Measurements from ENCODE around the gene NUP214. TPM values are rescaled to one million over a fixed set of nuclear protein-coding genes. Genes with fewer than 3 reads are reported as not detected.
"Not testable (repeated sequence)": the region's sequence is repeated elsewhere in the genome, so short reads cannot be mapped to it uniquely, and the experiment has no call there.

NUP214 gene
- polyA plus RNA-seq, 1 of the 3 experiments (the other 2 are of a cell fraction) = 8.0 TPM

DNA sequence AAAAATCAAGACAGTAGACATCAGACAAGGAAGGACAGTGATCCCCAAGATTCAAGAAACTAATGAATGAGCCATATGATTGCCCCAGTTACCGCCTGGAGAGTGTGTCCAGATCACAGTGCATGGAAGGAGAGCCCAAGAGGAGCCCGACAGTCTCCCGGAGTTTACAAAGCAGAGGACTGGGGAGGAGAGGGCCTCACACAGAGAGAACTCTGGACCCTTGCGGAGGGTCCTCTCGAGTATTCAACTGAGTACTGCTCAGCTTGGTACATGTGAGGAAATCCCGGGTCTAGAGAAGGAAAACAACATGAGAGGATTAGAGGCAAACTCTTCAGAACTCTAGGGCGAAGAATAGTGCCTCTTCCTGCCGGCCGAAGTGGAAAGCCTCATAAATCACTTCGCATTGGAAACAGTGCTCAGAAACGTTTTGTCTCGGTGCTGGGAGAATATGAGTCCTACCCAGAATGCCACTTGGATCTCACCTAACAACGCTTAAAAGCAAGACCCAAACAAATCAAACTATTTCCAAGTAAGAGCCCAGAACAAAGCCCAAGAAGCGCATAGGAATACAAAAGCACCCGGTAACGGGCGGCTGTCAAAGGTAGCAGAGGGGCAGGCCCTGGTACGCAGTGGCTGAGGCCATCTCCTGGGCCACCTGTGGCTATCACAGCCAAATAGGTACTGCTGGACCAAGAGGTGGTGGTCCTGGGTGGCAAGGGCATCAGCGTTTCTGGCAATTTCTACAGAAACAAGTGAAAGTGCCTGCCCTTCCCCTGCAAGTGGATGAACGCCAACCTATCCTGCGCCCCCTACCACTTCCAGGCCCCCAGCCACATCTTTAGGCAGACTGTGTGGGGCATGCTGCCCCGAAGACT lies 114.9 kb downstream of the NUP214 start (continued):
- TF ChIP-seq, protein P1, sequence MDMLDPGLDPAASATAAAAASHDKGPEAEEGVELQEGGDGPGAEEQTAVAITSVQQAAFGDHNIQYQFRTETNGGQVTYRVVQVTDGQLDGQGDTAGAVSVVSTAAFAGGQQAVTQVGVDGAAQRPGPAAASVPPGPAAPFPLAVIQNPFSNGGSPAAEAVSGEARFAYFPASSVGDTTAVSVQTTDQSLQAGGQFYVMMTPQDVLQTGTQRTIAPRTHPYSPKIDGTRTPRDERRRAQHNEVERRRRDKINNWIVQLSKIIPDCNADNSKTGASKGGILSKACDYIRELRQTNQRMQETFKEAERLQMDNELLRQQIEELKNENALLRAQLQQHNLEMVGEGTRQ (IDR thresholded peaks at IDR 0.05; ENCODE audit: borderline replicate concordance, low read depth, low read length) = no peak
- no peak for TF ChIP-seq FOSL2 (IDR thresholded peaks at IDR 0.05; ENCODE audit: borderline replicate concordance, low read depth)

DNA sequence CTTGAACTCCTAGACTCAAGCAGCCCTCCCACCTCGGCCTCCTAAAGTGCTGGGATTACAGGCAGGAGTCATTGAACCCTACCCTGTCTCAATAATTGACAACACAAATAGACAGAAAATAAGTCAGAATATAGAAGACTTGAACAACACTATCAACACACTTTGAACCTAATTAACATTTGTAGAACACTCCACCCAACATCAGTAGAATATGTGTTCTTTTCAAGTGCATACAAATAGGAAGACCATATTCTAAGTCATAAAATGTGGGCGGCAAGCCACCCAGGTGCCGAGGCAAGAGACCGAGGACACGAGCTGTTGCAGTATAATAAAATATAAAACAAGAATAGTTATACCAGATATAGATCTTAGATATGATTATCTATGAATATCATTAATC lies 118.9 kb downstream of the NUP214 start:
- CTCF ChIA-PET = interaction anchor here (2.3 kb wide), 1 partner anchor 92 kb away, joined by 6 read pairs; no protein-coding TSS in a partner anchor
- POLR2A ChIA-PET = not testable (repeated sequence)
- 84% methylated on average over 5 of the region's 5 CpGs for WGBS (ENCODE audit: low lambda C conversion rate)

DNA sequence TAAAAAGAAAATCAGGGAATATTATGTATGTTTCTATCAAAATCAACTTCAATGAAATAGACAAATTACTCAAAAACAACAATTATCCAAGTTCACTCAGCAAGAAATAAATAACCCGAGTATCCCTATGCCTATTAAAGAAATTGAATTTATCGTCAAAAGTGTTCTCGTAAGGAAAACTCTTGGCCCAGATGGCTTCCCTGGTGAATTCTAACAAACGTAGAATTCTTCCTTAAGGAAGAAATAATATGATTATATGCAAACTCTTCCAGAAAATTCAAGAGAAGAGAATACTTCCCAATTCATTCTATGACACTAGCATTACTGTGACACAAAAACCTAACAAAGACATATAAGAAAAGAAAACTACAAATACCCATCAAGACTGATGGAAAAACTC lies 121.2 kb downstream of the NUP214 start:
- CTCF ChIA-PET = interaction anchor here (2.3 kb wide), 1 partner anchor 90 kb away, joined by 6 read pairs; no protein-coding TSS in a partner anchor
- Histone ChIP-seq H3K36me3 (replicated peaks in 1 of 2; ENCODE audit: control insufficient read depth in 1 of 2, insufficient read depth in 2 of 2, low read length in 1 of 2) (no peaks in the 10 kb centered on the region), H4K20me1 (ENCODE audit: insufficient read depth) (no peaks in the 10 kb centered on the region), H3K79me2 (ENCODE audit: insufficient read depth) (no peaks in the 10 kb centered on the region), H3K9me3 (no peaks in the 10 kb centered on the region), H3K4me2 (no peak overlapping the region), H2AFZ (ENCODE audit: low read depth) (no peak overlapping the region), H3K27me3 (ENCODE audit: insufficient read depth) (no peaks in the 10 kb centered on the region), H3K9me2 (no peaks in the 10 kb centered on the region), H3F3A (replicated peaks; ENCODE audit: insufficient read depth) (no peaks in the 10 kb centered on the region), H3K9ac (no peak overlapping the region), H3K27ac (ENCODE audit: low read depth in 2 of 2, low read length in 1 of 2) (no peak overlapping the region), H3K4me1 (ENCODE audit: control insufficient read depth in 1 of 2, insufficient read depth in 2 of 2, low read depth in 1 of 2, low read length in 1 of 2) (no peaks in the 10 kb centered on the region), H3K4me3 (ENCODE audit: low read depth in 2 of 2, low read length in 1 of 2) (no peak overlapping the region)
- no peak for DNase-seq
- 76% methylated on average over 4 of the region's 4 CpGs for WGBS (ENCODE audit: low lambda C conversion rate)
- TF ChIP-seq FOXJ3 (CRISPR knock-in tag; IDR thresholded peaks at IDR 0.05) (no peak), NRF1 (IDR thresholded peaks at IDR 0.05; ENCODE audit: low read depth, low read length) (no peak), RAD21 (IDR thresholded peaks at IDR 0.05; ENCODE audit: low read length) (no peak), TEAD4 (IDR thresholded peaks at IDR 0.05; ENCODE audit: borderline replicate concordance, insufficient read depth) (no peak), POLR2AphosphoS5 (IDR thresholded peaks at IDR 0.05; ENCODE audit: low read depth, low read length) (no peak)
- TF ChIP-seq, protein P1 (IDR thresholded peaks at IDR 0.05; ENCODE audit: borderline replicate concordance, low read depth, low read length) = no peak
- POLR2A ChIA-PET = no interaction called here

More for the DNA sequence above, 118.9 kb downstream of the NUP214 start:
- H3K9ac ChIP-seq; H3F3A ChIP-seq (replicated peaks; ENCODE audit: insufficient read depth); H3K4me1 ChIP-seq (ENCODE audit: control insufficient read depth in 1 of 2, insufficient read depth in 2 of 2, low read depth in 1 of 2, low read length in 1 of 2); H3K27me3 ChIP-seq (ENCODE audit: insufficient read depth); H3K9me3 ChIP-seq; H3K4me2 ChIP-seq; H3K79me2 ChIP-seq (ENCODE audit: insufficient read depth); H3K36me3 ChIP-seq (replicated peaks in 1 of 2; ENCODE audit: control insufficient read depth in 1 of 2, insufficient read depth in 2 of 2, low read length in 1 of 2); H2AFZ ChIP-seq (ENCODE audit: low read depth); H3K9me2 ChIP-seq; H4K20me1 ChIP-seq (ENCODE audit: insufficient read depth); DNase-seq; H3K4me3 ChIP-seq (ENCODE audit: low read depth in 2 of 2, low read length in 1 of 2); H3K27ac ChIP-seq (ENCODE audit: low read depth in 2 of 2, low read length in 1 of 2): not testable (repeated sequence)

Measured in SK-N-SH (cell line).